Activated CD4-positive, alpha-beta T cell treated with anti-CD3 and anti-CD28 coated beads for 36 hours (primary cell): ENCODE measurements around the gene SUSD4. TPM values are rescaled to one million over a fixed set of nuclear protein-coding genes. Genes with fewer than 3 reads are reported as not detected.

Experiments used
- ATAC-seq: fragments of 200-7000 bp; cut with Tn5 transposase; one replicate; pipeline ENCODE4 v1.10.0; 2021; ENCODE audit warnings: mild to moderate bottlenecking, moderate library complexity
- CTCF ChIA-PET: fragments of 350-600 bp; sonication (Branson Sonifier 250); formaldehyde crosslinking; loops from one replicate; lab custom pipeline; 2021; ENCODE audit warnings: antibody characterized with exemption; lab: Charles Lee
- POLR2A ChIA-PET: fragments of 350-600 bp; sonication (Branson Sonifier 250); formaldehyde crosslinking; loops from one replicate; lab custom pipeline; 2021; ENCODE audit warnings: antibody characterized with exemption, inconsistent platforms; lab: Charles Lee
- DNase-seq: peaks from one replicate; pipeline ENCODE4 v3.0.0-alpha.2; 2020
- H3K27ac Mint-ChIP-seq: one replicate; pipeline ENCODE4 v1.8.0; 2021; ENCODE audit warnings: mixed read lengths
- H3K27me3 Mint-ChIP-seq: one replicate; pipeline ENCODE4 v1.8.0; 2021; ENCODE audit warnings: mixed read lengths
- H3K36me3 Mint-ChIP-seq: one replicate; pipeline ENCODE4 v1.8.0; 2021; ENCODE audit warnings: low read depth, mixed read lengths
- H3K4me1 Mint-ChIP-seq: one replicate; pipeline ENCODE4 v1.8.0; 2021; ENCODE audit warnings: mixed read lengths
- H3K4me3 Mint-ChIP-seq: one replicate; pipeline ENCODE4 v1.8.0; 2021; ENCODE audit warnings: mild to moderate bottlenecking, moderate library complexity, mixed read lengths
- H3K9me3 Mint-ChIP-seq: one replicate; pipeline ENCODE4 v1.8.0; 2021; ENCODE audit warnings: low read depth, mixed read lengths
- intact Hi-C, 2 experiments: fragments of 100-400 bp; cut with DNase I in 1 of 2; cut with micrococcal nuclease in 1 of 2; formaldehyde crosslinking; loops; one replicate each; pipeline versions ENCODE4 v1.14.2 to v1.15.1; 2022 to 2024; cut with DNase I, micrococcal nuclease
- total RNA-seq, 2 experiments: library from RNA; stranded (reverse); gene quantifications; one replicate each; pipeline ENCODE4 v1.2.3, GENCODE V29; 2021

SUSD4 gene
- total RNA-seq, 2 experiments from 2014 or later = 1.9 to 2.2 TPM

- intact Hi-C loops = no loop called here
- peaks cover 13% of the 10 kb centered on the region for H3K4me1 Mint-ChIP-seq
- H3K9me3 Mint-ChIP-seq = no peaks in the 10 kb centered on the region
- no peak overlapping the region for H3K27ac Mint-ChIP-seq
- no peaks in the 10 kb centered on the region for H3K27me3 Mint-ChIP-seq
- ChIA-PET CTCF (interaction anchor here (0.6 kb wide), 1 partner anchor 316 kb away, joined by 5 read pairs; no protein-coding TSS in a partner anchor), POLR2A (no interaction called here)
- DNase-seq (no peak), ATAC-seq (no peak)
- H3K36me3 Mint-ChIP-seq = no peaks in the 10 kb centered on the region
- no peak overlapping the region for H3K4me3 Mint-ChIP-seq
These were observed 51.7 kb downstream of the SUSD4 start for GRCh38 chr1:223312273-223312672.

- intact Hi-C loops = no loop called here
- ATAC-seq (no peak), DNase-seq (no peak)
- H3K4me3 Mint-ChIP-seq = no peak overlapping the region
- ChIA-PET CTCF (no interaction called here), POLR2A (no interaction called here)
- peaks cover 13% of the 10 kb centered on the region for H3K4me1 Mint-ChIP-seq
- no peaks in the 10 kb centered on the region for H3K36me3 Mint-ChIP-seq
- no peak overlapping the region for H3K27ac Mint-ChIP-seq
- H3K27me3 Mint-ChIP-seq = no peaks in the 10 kb centered on the region
- no peaks in the 10 kb centered on the region for H3K9me3 Mint-ChIP-seq
These were observed 52.1 kb downstream of the SUSD4 start for GRCh38 chr1:223311826-223312225.

- peaks cover 4% of the 10 kb centered on the region for H3K4me1 Mint-ChIP-seq
- H3K27me3 Mint-ChIP-seq = no peaks in the 10 kb centered on the region
- intact Hi-C loops = no loop called here
- H3K9me3 Mint-ChIP-seq = peaks cover 3% of the 10 kb centered on the region
- ChIA-PET CTCF (interaction anchor here (1.1 kb wide), 1 partner anchor 185 kb away, joined by 3 read pairs; no protein-coding TSS in a partner anchor), POLR2A (no interaction called here)
- H3K4me3 Mint-ChIP-seq = no peak overlapping the region
- H3K27ac Mint-ChIP-seq = no peak overlapping the region
- DNase-seq (no peak), ATAC-seq (no peak)
- no peaks in the 10 kb centered on the region for H3K36me3 Mint-ChIP-seq
These were observed 55.8 kb downstream of the SUSD4 start for GRCh38 chr1:223308136-223308535.

DNA sequence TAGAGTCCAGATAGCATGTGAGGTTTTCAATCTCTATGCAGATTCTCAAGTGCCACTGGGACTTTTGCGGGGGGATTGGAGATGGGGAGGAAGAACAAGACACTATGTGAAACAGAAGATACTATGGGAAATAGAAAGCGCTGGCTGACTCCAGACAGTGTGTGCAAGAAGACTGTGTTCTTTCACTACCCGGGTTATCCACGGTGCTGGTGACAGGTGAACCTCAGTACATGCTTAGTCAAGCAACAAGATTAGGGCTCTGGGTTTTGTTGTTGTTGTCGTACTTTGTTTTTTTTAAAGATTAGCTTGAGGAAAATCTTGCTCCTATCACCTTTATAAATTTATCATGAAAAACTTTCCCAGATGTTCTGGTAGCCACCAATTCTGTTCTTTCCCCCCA, 56.4 kb downstream of the SUSD4 start:
- Mint-ChIP-seq H3K27me3 (no peaks in the 10 kb centered on the region), H3K27ac (no peak overlapping the region), H3K9me3 (peaks cover 5% of the 10 kb centered on the region), H3K4me3 (no peak overlapping the region), H3K4me1 (peaks cover 5% of the 10 kb centered on the region), H3K36me3 (no peaks in the 10 kb centered on the region)
- DNase-seq = no peak
- CTCF ChIA-PET = interaction anchor here (1.0 to 1.1 kb wide), 2 partner anchors 174 to 184 kb away, joined by 3 read pairs; no protein-coding TSS in a partner anchor
- POLR2A ChIA-PET = no interaction called here
- intact Hi-C loops = no loop called here
- ATAC-seq = no peak

GRCh38 chr1:223304931-223305330, 59.0 kb downstream of the SUSD4 start:
- H3K36me3 Mint-ChIP-seq = no peaks in the 10 kb centered on the region
- peaks cover 5% of the 10 kb centered on the region for H3K9me3 Mint-ChIP-seq
- H3K4me1 Mint-ChIP-seq = peaks cover 31% of the 10 kb centered on the region
- ATAC-seq (no peak), DNase-seq (no peak)
- no peaks in the 10 kb centered on the region for H3K27me3 Mint-ChIP-seq
- intact Hi-C loops = no loop called here
- ChIA-PET POLR2A (no interaction called here), CTCF (no interaction called here)
- H3K4me3 Mint-ChIP-seq = no peak overlapping the region
- H3K27ac Mint-ChIP-seq = no peak overlapping the region

GRCh38 chr1:223301371-223301770, 62.6 kb downstream of the SUSD4 start:
- H3K27me3 Mint-ChIP-seq = no peaks in the 10 kb centered on the region
- no peak overlapping the region for H3K4me3 Mint-ChIP-seq
- intact Hi-C loops = no loop called here
- H3K36me3 Mint-ChIP-seq = no peaks in the 10 kb centered on the region
- H3K27ac Mint-ChIP-seq = no peak overlapping the region
- DNase-seq (no peak), ATAC-seq (peak; percentile 30)
- POLR2A ChIA-PET = no interaction called here
- peaks cover 30% of the 10 kb centered on the region for H3K4me1 Mint-ChIP-seq
- peaks cover 5% of the 10 kb centered on the region for H3K9me3 Mint-ChIP-seq
- CTCF ChIA-PET = interaction anchor here (0.6 kb wide), 1 partner anchor 64 kb away, joined by 3 read pairs; no protein-coding TSS in a partner anchor

DNA sequence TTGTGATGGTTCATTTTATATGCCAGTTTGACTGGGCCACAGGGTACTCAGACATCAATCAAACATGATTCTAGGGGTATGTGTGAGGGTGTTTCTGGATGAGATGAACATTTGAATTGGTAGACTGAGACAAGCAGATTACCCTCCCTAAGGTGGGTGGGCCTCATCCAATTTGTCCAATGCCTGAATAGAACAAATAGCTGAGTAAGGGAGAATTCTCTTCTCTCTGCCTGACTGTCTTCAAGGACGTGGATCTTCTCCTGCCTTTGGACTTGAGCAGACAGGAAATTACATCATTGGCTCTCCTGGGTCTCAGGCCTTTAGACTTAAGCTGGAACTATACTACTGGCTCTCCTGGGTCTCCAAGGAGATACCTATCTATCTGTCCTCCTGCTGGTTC, 64.4 kb downstream of the SUSD4 start:
- Mint-ChIP-seq H3K27me3 (no peaks in the 10 kb centered on the region), H3K36me3 (no peaks in the 10 kb centered on the region), H3K4me1 (peaks cover 30% of the 10 kb centered on the region), H3K9me3 (peaks cover 5% of the 10 kb centered on the region), H3K4me3 (no peak overlapping the region), H3K27ac (no peak overlapping the region)
- ATAC-seq = no peak
- intact Hi-C loops = loop anchor here in 1 of 2 experiments (5.0 kb wide), 1 partner anchor 938 kb away; no protein-coding TSS in a partner anchor
- ChIA-PET CTCF (interaction anchor here (0.7 kb wide), 2 partner anchors 63 to 233 kb away, joined by 3 read pairs; no protein-coding TSS in a partner anchor), POLR2A (no interaction called here)
- DNase-seq = no peak

DNA sequence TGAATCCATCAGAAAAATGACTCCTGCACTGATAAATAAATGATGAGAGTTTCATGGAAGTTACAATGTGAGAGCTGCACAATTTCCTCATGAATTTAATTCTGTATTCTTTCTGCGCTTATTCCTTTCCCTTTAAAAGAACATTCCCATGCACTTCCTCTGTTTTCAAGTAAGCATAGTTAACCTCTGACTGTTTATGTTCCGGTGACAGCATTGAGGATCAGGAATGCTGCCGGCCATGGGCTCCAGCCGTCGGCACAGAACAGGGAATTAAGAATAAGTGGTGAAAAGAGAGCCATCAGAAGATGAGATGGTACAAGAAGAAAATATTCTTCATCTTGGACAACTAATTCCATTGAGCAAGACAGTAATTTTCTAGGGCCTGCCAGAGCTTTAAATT, 65.3 kb downstream of the SUSD4 start:
- no peak overlapping the region for H3K4me3 Mint-ChIP-seq
- peaks cover 5% of the 10 kb centered on the region for H3K9me3 Mint-ChIP-seq
- POLR2A ChIA-PET = no interaction called here
- H3K27ac Mint-ChIP-seq = no peak overlapping the region
- intact Hi-C loops = loop anchor here in 1 of 2 experiments (5.0 kb wide), 1 partner anchor 939 kb away; no protein-coding TSS in a partner anchor
- no peaks in the 10 kb centered on the region for H3K36me3 Mint-ChIP-seq
- H3K4me1 Mint-ChIP-seq = peaks cover 30% of the 10 kb centered on the region
- DNase-seq (no peak), ATAC-seq (no peak)
- no peaks in the 10 kb centered on the region for H3K27me3 Mint-ChIP-seq
- CTCF ChIA-PET = interaction anchor here (0.7 kb wide), 1 partner anchor 234 kb away, joined by 3 read pairs; no protein-coding TSS in a partner anchor

- Mint-ChIP-seq H3K9me3 (no peaks in the 10 kb centered on the region), H3K27ac (no peak overlapping the region), H3K4me1 (peaks cover 30% of the 10 kb centered on the region), H3K27me3 (no peaks in the 10 kb centered on the region), H3K4me3 (no peak overlapping the region), H3K36me3 (no peaks in the 10 kb centered on the region)
- ATAC-seq (no peak), DNase-seq (no peak)
- ChIA-PET CTCF (interaction anchor here (0.6 kb wide), 1 partner anchor 338 kb away, joined by 3 read pairs; no protein-coding TSS in a partner anchor), POLR2A (no interaction called here)
- intact Hi-C loops = loop anchor here in 1 of 2 experiments (5.0 kb wide), 1 partner anchor 940 kb away; no protein-coding TSS in a partner anchor
These were observed 66.2 kb downstream of the SUSD4 start for GRCh38 chr1:223297800-223298199.

DNA sequence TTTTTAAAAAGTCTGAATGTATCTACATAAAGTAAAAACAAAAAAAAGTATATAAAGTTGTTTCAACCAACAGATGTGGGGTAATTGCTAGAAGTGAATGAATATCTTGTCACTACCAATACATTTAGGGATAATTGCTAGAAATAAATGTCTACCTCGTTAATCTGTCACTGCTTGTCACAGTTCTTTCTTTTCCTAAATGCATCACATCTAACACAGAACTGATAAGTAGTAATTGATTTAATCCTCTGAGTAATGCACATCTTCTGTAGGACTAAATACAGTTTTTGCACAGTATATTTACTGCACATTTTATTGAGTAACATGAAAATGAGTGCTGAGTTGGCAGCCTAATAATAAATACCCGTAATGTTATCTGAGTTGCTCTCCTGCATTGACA, 72.2 kb downstream of the SUSD4 start:
- no peak for ATAC-seq
- no peaks in the 10 kb centered on the region for H3K27me3 Mint-ChIP-seq
- ChIA-PET CTCF (interaction anchor here (0.9 kb wide), 1 partner anchor 162 kb away, joined by 3 read pairs; no protein-coding TSS in a partner anchor), POLR2A (no interaction called here)
- no peak for DNase-seq
- intact Hi-C loops = no loop called here
- no peak overlapping the region for H3K4me3 Mint-ChIP-seq
- no peak overlapping the region for H3K27ac Mint-ChIP-seq
- H3K9me3 Mint-ChIP-seq = no peaks in the 10 kb centered on the region
- no peaks in the 10 kb centered on the region for H3K4me1 Mint-ChIP-seq
- no peaks in the 10 kb centered on the region for H3K36me3 Mint-ChIP-seq

DNA sequence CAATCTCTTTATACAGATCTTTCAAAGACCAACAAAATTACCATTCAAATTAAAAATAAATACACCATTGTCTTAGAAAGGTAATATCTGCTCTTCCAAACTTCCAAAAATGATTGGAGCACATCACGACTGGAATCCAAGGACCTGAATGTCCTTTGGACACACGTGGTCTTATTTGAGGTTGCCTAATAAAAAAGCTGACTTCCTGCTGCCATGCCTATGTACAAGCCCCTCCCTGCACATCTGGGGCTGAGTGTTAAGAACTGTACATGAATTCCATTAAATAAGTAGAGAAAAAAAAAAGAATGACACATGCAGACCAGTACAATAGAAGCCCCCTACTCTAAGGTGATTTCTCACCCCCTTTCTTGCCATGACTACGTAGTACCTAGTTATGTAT, 73.6 kb downstream of the SUSD4 start:
- H3K9me3 Mint-ChIP-seq = peaks cover 2% of the 10 kb centered on the region
- H3K4me3 Mint-ChIP-seq = no peak overlapping the region
- no peak for DNase-seq
- ATAC-seq = no peak
- ChIA-PET POLR2A (no interaction called here), CTCF (interaction anchor here (0.7 kb wide), 1 partner anchor 125 kb away, joined by 4 read pairs; no protein-coding TSS in a partner anchor)
- no peaks in the 10 kb centered on the region for H3K27me3 Mint-ChIP-seq
- intact Hi-C loops = no loop called here
- H3K36me3 Mint-ChIP-seq = peaks cover 3% of the 10 kb centered on the region
- no peak overlapping the region for H3K27ac Mint-ChIP-seq
- no peaks in the 10 kb centered on the region for H3K4me1 Mint-ChIP-seq

DNA sequence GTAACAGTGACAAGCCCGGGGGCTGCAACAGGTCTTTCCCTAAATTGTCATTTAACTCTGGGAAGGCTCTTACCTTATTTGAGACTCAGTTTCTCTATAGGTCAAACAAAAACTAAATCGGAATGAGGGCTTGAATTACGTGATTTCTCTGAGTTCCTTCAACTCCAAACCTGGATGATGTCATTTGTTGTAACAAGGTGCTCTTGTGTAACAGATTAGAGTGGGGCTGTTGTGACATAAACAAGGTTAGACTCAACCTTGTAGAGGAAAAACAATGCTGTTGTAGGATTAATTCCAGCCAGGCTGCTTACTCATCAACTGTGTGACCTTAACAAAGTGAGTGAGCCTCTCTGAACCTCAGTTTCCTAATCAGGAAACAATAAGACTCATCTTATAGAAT, 74.4 kb downstream of the SUSD4 start:
- peaks cover 2% of the 10 kb centered on the region for H3K9me3 Mint-ChIP-seq
- no peak overlapping the region for H3K27ac Mint-ChIP-seq
- ChIA-PET CTCF (no interaction called here), POLR2A (no interaction called here)
- intact Hi-C loops = no loop called here
- ATAC-seq (no peak), DNase-seq (no peak)
- no peaks in the 10 kb centered on the region for H3K4me1 Mint-ChIP-seq
- no peaks in the 10 kb centered on the region for H3K27me3 Mint-ChIP-seq
- H3K36me3 Mint-ChIP-seq = peaks cover 3% of the 10 kb centered on the region
- no peak overlapping the region for H3K4me3 Mint-ChIP-seq
